HG03108 (cell line): Measurements from ENCODE around the gene TENT5D.
"Not testable (repeated sequence)": the region's sequence is repeated elsewhere in the genome, so short reads cannot be mapped to it uniquely, and the experiment has no call there.

Experiments used
- ATAC-seq: cut with Tn5 transposase; IDR thresholded peaks from one replicate; pipeline ENCODE4 v1.9.1; 2021; ENCODE audit warnings: moderate library complexity; ENCODE audit not compliant: unreplicated experiment

The TENT5D gene

GRCh38 chrX:80420147-80420546 is at the start of gene TENT5D:
Gene TENT5D (plus strand): TSS chrX:80420447. CDS start chrX:80442540, 22,093 bp downstream.
- ATAC-seq = no peak

GRCh38 chrX:80385651-80386050 is 34.6 kb upstream of the TENT5D start:
- not testable (repeated sequence) for ATAC-seq

GRCh38 chrX:80388206-80388605 is 32.0 kb upstream of the TENT5D start:
- ATAC-seq = no peak

GRCh38 chrX:80412042-80412441 is 8.2 kb upstream of the TENT5D start:
- ATAC-seq = no peak

- ATAC-seq = no peak
Observed at GRCh38 chrX:80423000-80423399, 2.8 kb downstream of the TENT5D start.

GRCh38 chrX:80423744-80424143 is 3.5 kb downstream of the TENT5D start:
- ATAC-seq = no peak

- no peak for ATAC-seq
Observed at GRCh38 chrX:80430826-80431504, 10.7 kb downstream of the TENT5D start.

GRCh38 chrX:80431505-80431832 is 11.2 kb downstream of the TENT5D start:
- ATAC-seq = no peak

- ATAC-seq = no peak
Observed at GRCh38 chrX:80432441-80432840, 12.2 kb downstream of the TENT5D start.

GRCh38 chrX:80432863-80433262 is 12.6 kb downstream of the TENT5D start:
- ATAC-seq = no peak

- ATAC-seq = not testable (repeated sequence)
Observed at GRCh38 chrX:80468166-80468565, 47.9 kb downstream of the TENT5D start.

- ATAC-seq = no peak
Observed at GRCh38 chrX:80471582-80471981, 51.3 kb downstream of the TENT5D start.

- no peak for ATAC-seq
Observed at GRCh38 chrX:80485543-80485942, 65.3 kb downstream of the TENT5D start.

- ATAC-seq = no peak
Observed at GRCh38 chrX:80486299-80486698, 66.1 kb downstream of the TENT5D start.

- no peak for ATAC-seq
Observed at GRCh38 chrX:80489166-80489565, 68.9 kb downstream of the TENT5D start.
